ENCODE results near the gene SHE.
A peak's percentile ranks its signal among the peaks of the same experiment; 100 is the strongest.
"Not testable (repeated sequence)": the region's sequence is repeated elsewhere in the genome, so short reads cannot be mapped to it uniquely, and the experiment has no call there.

Gene SHE

GRCh38 chr1:154512760-154513159 is 10.5 kb upstream of the SHE start:
- no peak for DNase-seq

GRCh38 chr1:154503898-154504297 is 1.7 kb upstream of the SHE start:
- DNase-seq = no peak

GRCh38 chr1:154502744-154503115 is 518 bp upstream of the SHE start:
- DNase-seq = no peak

- peak; percentile 37 for DNase-seq
Observed at GRCh38 chr1:154501423-154502065, 668 bp downstream of the SHE start.

- DNase-seq = no peak
Observed at GRCh38 chr1:154500533-154500932, 1.7 kb downstream of the SHE start.

- no peak for DNase-seq
Observed at GRCh38 chr1:154499446-154499845, 2.8 kb downstream of the SHE start.

- DNase-seq = no peak
Observed at GRCh38 chr1:154497026-154497806, 5.0 kb downstream of the SHE start.

- DNase-seq = no peak
Observed at GRCh38 chr1:154496383-154496782, 5.8 kb downstream of the SHE start.

GRCh38 chr1:154495496-154496273 is 6.5 kb downstream of the SHE start:
- DNase-seq = no peak

- DNase-seq = peak; percentile 49
Observed at GRCh38 chr1:154493276-154493675, 8.9 kb downstream of the SHE start.

GRCh38 chr1:154492115-154492514 is 10.1 kb downstream of the SHE start:
- no peak for DNase-seq

GRCh38 chr1:154490317-154490716 is 11.9 kb downstream of the SHE start:
- no peak for DNase-seq

- DNase-seq = no peak
Observed at GRCh38 chr1:154489695-154490274, 12.4 kb downstream of the SHE start.

GRCh38 chr1:154488922-154489321 is 13.3 kb downstream of the SHE start:
- DNase-seq = no peak

GRCh38 chr1:154486756-154487155 is 15.5 kb downstream of the SHE start:
- DNase-seq = not testable (repeated sequence)

GRCh38 chr1:154485910-154486496 is 16.2 kb downstream of the SHE start:
- DNase-seq = no peak

- DNase-seq = peak; percentile 45
Observed at GRCh38 chr1:154485106-154485505, 17.1 kb downstream of the SHE start.

GRCh38 chr1:154483941-154484803 is 18.0 kb downstream of the SHE start:
- no peak for DNase-seq

- DNase-seq = no peak
Observed at GRCh38 chr1:154481053-154481452, 21.2 kb downstream of the SHE start.

- DNase-seq = peak; percentile 75
Observed at GRCh38 chr1:154479764-154480421, 22.3 kb downstream of the SHE start.

GRCh38 chr1:154478639-154479038 is 23.6 kb downstream of the SHE start:
- no peak for DNase-seq

Measured in left hindlimb (tissue), 1 donor.